ENCODE results near the gene PTPN12. TPM values are rescaled to one million over a fixed set of nuclear protein-coding genes. Genes with fewer than 3 reads are reported as not detected.

The PTPN12 gene
- 10 to 100 TPM; 58.5 to 72.6 (median 71.0) TPM for total RNA-seq

DNA sequence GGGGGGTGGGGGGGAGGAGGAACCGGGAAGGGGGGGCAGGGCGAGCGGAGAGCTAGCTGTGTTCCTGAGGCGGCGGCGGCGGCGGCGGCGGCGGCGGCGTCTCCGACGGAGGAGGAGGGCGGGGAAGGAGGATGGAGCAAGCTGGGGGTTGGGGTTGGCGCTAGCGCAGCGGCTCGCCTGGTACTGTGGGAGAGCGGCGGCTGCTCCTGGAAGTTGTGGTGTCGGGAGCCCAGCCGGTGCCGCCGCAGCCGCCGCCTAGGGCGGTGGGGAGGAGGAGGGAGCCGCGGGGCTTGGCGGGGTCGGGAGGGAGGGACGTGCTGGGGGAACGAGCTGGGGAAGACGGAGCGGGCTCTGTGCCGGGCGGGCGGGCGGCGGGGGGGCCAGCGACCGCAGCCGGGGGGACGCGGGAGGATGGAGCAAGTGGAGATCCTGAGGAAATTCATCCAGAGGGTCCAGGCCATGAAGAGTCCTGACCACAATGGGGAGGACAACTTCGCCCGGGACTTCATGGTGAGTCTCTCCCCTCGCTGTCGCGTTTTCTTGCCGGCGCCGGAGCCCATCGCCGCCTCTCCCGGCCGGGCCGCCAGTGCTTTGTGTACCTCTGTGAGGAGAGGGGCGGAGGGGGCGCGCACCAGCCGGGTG, at the start of gene PTPN12:
PTPN12 (plus strand) TSS at position 160 of the 642 bp plus-strand sequence; CDS start at position 412, 252 bp downstream.
- no peaks in the 10 kb centered on the region for H3K36me3 ChIP-seq
- H3K4me3 ChIP-seq (replicated peaks in 1 of 3): peak within 1 kb of the TSS; percentile 86 to 98 (median 98)
- WGBS, 2 donors: 1 to 5% methylated on average over 13 to 23 of the region's 64 CpGs
- peaks cover 9 to 22% of the 10 kb centered on the region in 2 donors for H3K4me1 ChIP-seq
- intact Hi-C loops (cut with DNase I): loop anchor here (10.0 kb wide), 1 partner anchor 82 kb away; no protein-coding TSS in a partner anchor
- no peaks in the 10 kb centered on the region for H3K27me3 ChIP-seq
- no peaks in the 10 kb centered on the region for H3K9me3 ChIP-seq
- DNase-seq: no peak
- TF ChIP-seq POLR2A (IDR thresholded peaks at IDR 0.05): no peak
- TF ChIP-seq, protein P1, sequence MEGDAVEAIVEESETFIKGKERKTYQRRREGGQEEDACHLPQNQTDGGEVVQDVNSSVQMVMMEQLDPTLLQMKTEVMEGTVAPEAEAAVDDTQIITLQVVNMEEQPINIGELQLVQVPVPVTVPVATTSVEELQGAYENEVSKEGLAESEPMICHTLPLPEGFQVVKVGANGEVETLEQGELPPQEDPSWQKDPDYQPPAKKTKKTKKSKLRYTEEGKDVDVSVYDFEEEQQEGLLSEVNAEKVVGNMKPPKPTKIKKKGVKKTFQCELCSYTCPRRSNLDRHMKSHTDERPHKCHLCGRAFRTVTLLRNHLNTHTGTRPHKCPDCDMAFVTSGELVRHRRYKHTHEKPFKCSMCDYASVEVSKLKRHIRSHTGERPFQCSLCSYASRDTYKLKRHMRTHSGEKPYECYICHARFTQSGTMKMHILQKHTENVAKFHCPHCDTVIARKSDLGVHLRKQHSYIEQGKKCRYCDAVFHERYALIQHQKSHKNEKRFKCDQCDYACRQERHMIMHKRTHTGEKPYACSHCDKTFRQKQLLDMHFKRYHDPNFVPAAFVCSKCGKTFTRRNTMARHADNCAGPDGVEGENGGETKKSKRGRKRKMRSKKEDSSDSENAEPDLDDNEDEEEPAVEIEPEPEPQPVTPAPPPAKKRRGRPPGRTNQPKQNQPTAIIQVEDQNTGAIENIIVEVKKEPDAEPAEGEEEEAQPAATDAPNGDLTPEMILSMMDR (IDR thresholded peaks at IDR 0.05): no peak
- peak within 1 kb of the TSS; percentile 94 to 100 (median 95) for H3K27ac ChIP-seq

DNA sequence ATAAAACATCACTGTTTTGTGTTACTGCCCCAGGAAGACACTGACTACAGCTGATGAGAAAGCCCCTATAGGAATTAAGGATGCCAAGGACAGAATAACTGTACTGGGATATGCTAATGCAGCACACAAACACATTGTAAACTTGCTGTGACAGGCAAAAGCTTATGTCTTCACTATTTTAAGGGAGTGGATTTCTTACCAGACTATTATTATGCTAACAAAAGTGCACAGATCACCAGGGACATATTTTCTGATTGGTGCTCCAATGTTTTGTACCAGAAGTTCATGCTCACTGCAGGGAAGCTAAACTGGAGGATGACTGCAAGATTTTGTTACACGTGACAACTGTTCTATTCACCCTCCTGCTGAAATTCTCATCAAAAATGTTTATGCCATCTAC, 48.1 kb upstream of the PTPN12 start:
- H3K4me1 ChIP-seq: no peaks in the 10 kb centered on the region
- H3K36me3 ChIP-seq: no peaks in the 10 kb centered on the region
- intact Hi-C loops (cut with DNase I): no loop called here
- H3K9me3 ChIP-seq: no peaks in the 10 kb centered on the region
- no peak for DNase-seq
- H3K27ac ChIP-seq: no peak overlapping the region
- WGBS, 2 donors: 78 to 98% methylated on average over 1 of the region's 1 CpG
- H3K4me3 ChIP-seq (replicated peaks in 1 of 3): no peak overlapping the region
- TF ChIP-seq, protein P1 (IDR thresholded peaks at IDR 0.05): no peak
- TF ChIP-seq POLR2A (IDR thresholded peaks at IDR 0.05): no peak
- no peaks in the 10 kb centered on the region for H3K27me3 ChIP-seq

DNA sequence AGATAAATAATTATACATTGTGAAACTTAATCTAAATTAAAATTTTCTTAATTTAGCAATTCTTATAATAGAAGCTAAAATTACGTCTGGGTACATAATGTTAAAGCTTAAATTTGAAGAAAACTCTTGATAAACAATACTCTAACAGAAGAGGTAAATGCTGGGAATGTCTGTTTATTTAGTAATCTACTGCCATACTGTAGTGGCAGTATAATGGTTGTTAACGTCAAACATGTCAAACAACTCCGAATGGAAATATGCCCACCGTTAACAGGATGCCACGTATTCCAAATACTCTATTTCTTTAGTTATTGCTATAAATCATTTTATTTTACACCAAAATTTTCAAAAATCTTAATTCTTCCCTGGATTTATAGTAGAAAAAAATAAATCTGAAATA, 40.0 kb upstream of the PTPN12 start:
- WGBS, 2 donors: 90 to 92% methylated on average over 5 of the region's 5 CpGs
- intact Hi-C loops (cut with DNase I): no loop called here
- Histone ChIP-seq H3K36me3 (no peaks in the 10 kb centered on the region), H3K4me1 (no peaks in the 10 kb centered on the region), H3K9me3 (no peaks in the 10 kb centered on the region), H3K4me3 (replicated peaks in 1 of 3) (no peak overlapping the region), H3K27ac (no peak overlapping the region), H3K27me3 (no peaks in the 10 kb centered on the region)
- TF ChIP-seq, protein P1 (IDR thresholded peaks at IDR 0.05): no peak
- no peak for TF ChIP-seq POLR2A (IDR thresholded peaks at IDR 0.05)
- DNase-seq: no peak

DNA sequence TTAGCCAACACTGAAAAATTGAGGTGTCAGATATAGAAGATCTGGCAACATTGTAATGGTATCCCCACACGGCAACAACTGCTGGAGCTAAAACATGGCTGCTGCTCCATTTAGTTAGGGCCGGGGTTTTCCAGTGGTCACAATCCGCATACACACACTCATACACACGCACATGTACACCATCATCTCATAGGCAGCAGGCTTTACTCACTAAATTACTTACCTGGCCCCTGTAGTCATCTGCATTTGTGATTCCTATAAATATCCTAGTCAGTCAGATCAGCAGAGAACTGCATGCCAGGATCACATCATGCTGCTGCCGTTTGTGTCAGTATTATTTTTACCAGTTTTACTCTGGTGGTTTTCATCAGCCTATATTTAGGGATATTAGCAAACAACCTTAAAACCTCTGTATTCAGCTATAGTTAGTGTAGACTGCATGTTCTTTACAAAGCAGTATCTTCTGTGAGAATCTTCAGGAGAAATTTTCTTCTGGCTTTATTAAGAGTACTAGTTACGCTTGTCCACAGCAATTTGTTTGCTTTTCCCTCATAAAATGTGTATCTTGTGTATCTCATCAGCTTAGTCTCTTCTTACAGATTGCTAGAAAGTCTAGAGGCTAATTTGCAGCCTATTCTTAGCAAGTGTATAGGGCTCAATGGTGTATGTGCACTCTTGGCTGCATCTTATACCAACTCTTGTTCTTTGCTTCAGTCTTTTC, 38.3 kb upstream of the PTPN12 start:
- H3K9me3 ChIP-seq: no peaks in the 10 kb centered on the region
- TF ChIP-seq, protein P1 (IDR thresholded peaks at IDR 0.05): no peak
- TF ChIP-seq POLR2A (IDR thresholded peaks at IDR 0.05): no peak
- DNase-seq: no peak
- WGBS, 2 donors: 82 to 85% methylated on average over 6 of the region's 6 CpGs
- H3K4me3 ChIP-seq (replicated peaks in 1 of 3): no peak overlapping the region
- no peaks in the 10 kb centered on the region for H3K36me3 ChIP-seq
- intact Hi-C loops (cut with DNase I): no loop called here
- H3K27me3 ChIP-seq: no peaks in the 10 kb centered on the region
- H3K4me1 ChIP-seq: no peaks in the 10 kb centered on the region
- no peak overlapping the region for H3K27ac ChIP-seq

DNA sequence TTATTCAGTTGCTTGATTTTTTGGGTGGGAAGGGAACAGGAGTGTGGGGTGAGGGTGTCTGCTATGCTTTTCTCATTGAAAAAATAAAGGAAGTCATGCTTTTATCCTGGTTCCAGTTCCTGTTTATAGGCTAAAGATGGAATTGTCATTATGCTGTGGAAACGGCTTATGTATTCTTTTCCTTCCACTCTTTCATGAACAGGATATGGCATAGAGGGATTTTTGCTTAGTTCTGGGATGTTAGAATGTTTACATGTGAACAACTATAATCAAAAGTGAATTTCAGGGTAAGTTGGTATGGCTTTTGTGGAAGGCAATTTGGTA, 35.9 kb upstream of the PTPN12 start:
- H3K9me3 ChIP-seq: no peaks in the 10 kb centered on the region
- no peak overlapping the region for H3K4me3 ChIP-seq (replicated peaks in 1 of 3)
- no peaks in the 10 kb centered on the region for H3K27me3 ChIP-seq
- 63 to 71% methylated on average over 1 of the region's 1 CpG for WGBS, 2 donors
- H3K4me1 ChIP-seq: no peaks in the 10 kb centered on the region
- H3K27ac ChIP-seq: no peak overlapping the region
- TF ChIP-seq, protein P1 (IDR thresholded peaks at IDR 0.05): no peak
- TF ChIP-seq POLR2A (IDR thresholded peaks at IDR 0.05): no peak
- H3K36me3 ChIP-seq: no peaks in the 10 kb centered on the region
- no peak for DNase-seq
- intact Hi-C loops (cut with DNase I): no loop called here
